ENCODE data around the gene PADI2. TPM values are rescaled to one million over a fixed set of nuclear protein-coding genes. Genes with fewer than 3 reads are reported as not detected.
A peak's percentile ranks its signal among the peaks of the same experiment; 100 is the strongest.

PADI2 gene
- total and polyA plus RNA-seq, 12 donors, result 0.20 to 0.88 (median 0.44) TPM; not detected in 2

- 13 to 22% (median 18%) methylated on average over 9 of the region's 9 CpGs for WGBS, 4 donors
- peak overlapping the region in 4 of 5 donors; percentile 7 to 68 (median 34) for H3K27ac ChIP-seq
- H3K9me3 ChIP-seq (replicated peaks in 1 of 3), result no peaks in the 10 kb centered on the region
- H3K27me3 ChIP-seq, result no peaks in the 10 kb centered on the region
- TF ChIP-seq POLR2A (IDR thresholded peaks at IDR 0.05), result no peak
- TF ChIP-seq CTCF (IDR thresholded peaks at IDR 0.05), result peak; percentile 54 to 93 (median 84)
- H3K4me3 ChIP-seq, result peak overlapping the region in 2 of 4 donors; percentile 8 to 41
- peaks cover 8 to 30% of the 10 kb centered on the region in 2 donors for H3K4me1 ChIP-seq (replicated peaks in 1 of 2)
- intact Hi-C loops (cut with DNase I), result no loop called here
- peaks cover 0 to 53% of the 10 kb centered on the region in 2 donors for H3K36me3 ChIP-seq (replicated peaks in 1 of 2)
- DNase-seq, result peak in 1 of 7 donors; percentile 40
Measured at GRCh38 chr1:17045634-17046333, 73.5 kb downstream of the PADI2 start.

- Histone ChIP-seq H3K36me3 (replicated peaks in 1 of 2) (peaks cover 0 to 55% of the 10 kb centered on the region in 2 donors), H3K9me3 (replicated peaks in 1 of 3) (no peaks in the 10 kb centered on the region), H3K4me3 (no peak overlapping the region), H3K27ac (peak overlapping the region in 2 of 5 donors; percentile 7 to 21), H3K27me3 (no peaks in the 10 kb centered on the region), H3K4me1 (replicated peaks in 1 of 2) (peaks cover 8 to 30% of the 10 kb centered on the region in 2 donors)
- TF ChIP-seq POLR2A (IDR thresholded peaks at IDR 0.05) (no peak), CTCF (IDR thresholded peaks at IDR 0.05) (no peak)
- intact Hi-C loops (cut with DNase I), result no loop called here
- 53 to 72% (median 59%) methylated on average over 5 of the region's 5 CpGs for WGBS, 4 donors
- peak in 2 of 7 donors; percentile 30 to 57 for DNase-seq
Measured at GRCh38 chr1:17045150-17045549, 74.1 kb downstream of the PADI2 start.

GRCh38 chr1:17043676-17044075 is 75.6 kb downstream of the PADI2 start:
- Histone ChIP-seq H3K27me3 (no peaks in the 10 kb centered on the region), H3K36me3 (replicated peaks in 1 of 2) (peaks cover 0 to 55% of the 10 kb centered on the region in 2 donors), H3K27ac (no peak overlapping the region), H3K4me1 (replicated peaks in 1 of 2) (peaks cover 8 to 30% of the 10 kb centered on the region in 2 donors), H3K9me3 (replicated peaks in 1 of 3) (no peaks in the 10 kb centered on the region), H3K4me3 (no peak overlapping the region)
- 73 to 90% (median 85%) methylated on average over 5 of the region's 5 CpGs for WGBS, 4 donors
- no peak for DNase-seq
- intact Hi-C loops (cut with DNase I), result loop anchor here in 1 of 2 donors (5.0 kb wide), 1 partner anchor 86 kb away; no protein-coding TSS in a partner anchor
- no peak for TF ChIP-seq CTCF (IDR thresholded peaks at IDR 0.05)
- TF ChIP-seq POLR2A (IDR thresholded peaks at IDR 0.05), result no peak

GRCh38 chr1:17040135-17040534 is 79.1 kb downstream of the PADI2 start:
- WGBS, 4 donors, result 86 to 90% (median 88%) methylated on average over 1 of the region's 1 CpG
- intact Hi-C loops (cut with DNase I), result loop anchor here in 1 of 2 donors (5.0 kb wide), 1 partner anchor 83 kb away; no protein-coding TSS in a partner anchor
- TF ChIP-seq POLR2A (IDR thresholded peaks at IDR 0.05), result no peak
- no peak for TF ChIP-seq CTCF (IDR thresholded peaks at IDR 0.05)
- no peaks in the 10 kb centered on the region for H3K9me3 ChIP-seq (replicated peaks in 1 of 3)
- no peaks in the 10 kb centered on the region for H3K27me3 ChIP-seq
- no peak for DNase-seq
- peaks cover 0 to 4% of the 10 kb centered on the region in 2 donors for H3K4me1 ChIP-seq (replicated peaks in 1 of 2)
- H3K27ac ChIP-seq, result no peak overlapping the region
- peaks cover 0 to 77% of the 10 kb centered on the region in 2 donors for H3K36me3 ChIP-seq (replicated peaks in 1 of 2)
- no peak overlapping the region for H3K4me3 ChIP-seq
